GM18505 (cell line): ENCODE results near the gene NT5M.
"Not testable (repeated sequence)": the region's sequence is repeated elsewhere in the genome, so short reads cannot be mapped to it uniquely, and the experiment has no call there.

Experiments
- ATAC-seq: cut with Tn5 transposase; IDR thresholded peaks from one replicate; pipeline ENCODE4 v1.9.1; 2021; ENCODE audit not compliant: unreplicated experiment
- POLR2A ChIP-seq: IDR thresholded peaks from 4 replicates; pipeline ENCODE4 v1.6.1; 2011; ENCODE audit warnings: borderline replicate concordance; ENCODE audit not compliant: insufficient read depth, insufficient read length; ENCODE audit errors: extremely low read depth

The NT5M gene

GRCh38 chr17:17375841-17376240, 72.7 kb downstream of the NT5M start:
- no peak for ATAC-seq
- no peak for TF ChIP-seq POLR2A

GRCh38 chr17:17376362-17376761, 73.2 kb downstream of the NT5M start:
- no peak for TF ChIP-seq POLR2A
- ATAC-seq = no peak

GRCh38 chr17:17377071-17377967, 74.1 kb downstream of the NT5M start:
- no peak for TF ChIP-seq POLR2A
- ATAC-seq = no peak

GRCh38 chr17:17379197-17379991, 76.2 kb downstream of the NT5M start:
- TF ChIP-seq POLR2A = no peak
- ATAC-seq = no peak

GRCh38 chr17:17380145-17380925, 77.2 kb downstream of the NT5M start:
- TF ChIP-seq POLR2A = no peak
- no peak for ATAC-seq

GRCh38 chr17:17381446-17382064, 78.4 kb downstream of the NT5M start:
- no peak for ATAC-seq
- no peak for TF ChIP-seq POLR2A

GRCh38 chr17:17382065-17382459, 78.9 kb downstream of the NT5M start:
- no peak for TF ChIP-seq POLR2A
- ATAC-seq = no peak

GRCh38 chr17:17382971-17383370, 79.8 kb downstream of the NT5M start:
- TF ChIP-seq POLR2A = no peak
- no peak for ATAC-seq

GRCh38 chr17:17383431-17384290, 80.5 kb downstream of the NT5M start:
- not testable (repeated sequence) for ATAC-seq

GRCh38 chr17:17384291-17384615, 81.1 kb downstream of the NT5M start:
- TF ChIP-seq POLR2A = no peak

GRCh38 chr17:17384961-17385360, 81.8 kb downstream of the NT5M start:
- no peak for TF ChIP-seq POLR2A
- ATAC-seq = no peak

More at GRCh38 chr17:17384291-17384615, 81.1 kb downstream of the NT5M start:
- ATAC-seq = no peak

GRCh38 chr17:17385491-17385890, 82.3 kb downstream of the NT5M start:
- ATAC-seq = no peak
- no peak for TF ChIP-seq POLR2A
